CD4-positive, alpha-beta T cell (primary cell): ENCODE measurements around the gene PLEKHM2. TPM values are rescaled to one million over a fixed set of nuclear protein-coding genes. Genes with fewer than 3 reads are reported as not detected.

Experiments used
- ATAC-seq: fragments of 200-7000 bp; cut with Tn5 transposase; one replicate; pipeline ENCODE4 v1.10.0; 2022; ENCODE audit warnings: mild to moderate bottlenecking; ENCODE audit not compliant: poor library complexity
- CTCF ChIA-PET: fragments of 350-600 bp; sonication (Branson Sonifier 250); formaldehyde crosslinking; loops from one replicate; lab custom pipeline; 2021; ENCODE audit warnings: antibody characterized with exemption, inconsistent platforms; lab: Charles Lee
- POLR2A ChIA-PET: fragments of 350-600 bp; sonication (Branson Sonifier 250); formaldehyde crosslinking; loops from one replicate; lab custom pipeline; 2021; ENCODE audit warnings: antibody characterized with exemption, inconsistent platforms; lab: Charles Lee
- DNase-seq, 14 experiments: peaks; one replicate each; pipeline ENCODE4 v3.0.0-alpha.2; 2013 to 2020; ENCODE audit warnings: mixed read lengths in 2 of 14
- H3K27ac ChIP-seq, 2 donors: one replicate each; pipeline versions ENCODE4 v1.5.1 to v1.7.0; 2013; ENCODE audit warnings: low read length in 2 of 2, low read depth in 1 of 2, mild to moderate bottlenecking in 1 of 2
- H3K27me3 ChIP-seq, 2 experiments: 1 replicate in 1 of 2; 2 replicates in 1 of 2; pipeline versions ENCODE4 v1.6.1 to v1.7.0; 2013; ENCODE audit warnings: low read length in 2 of 2, control low read depth in 1 of 2, mild to moderate bottlenecking in 1 of 2, moderate library complexity in 1 of 2; ENCODE audit not compliant: insufficient read depth in 2 of 2, control insufficient read depth in 1 of 2
- H3K36me3 ChIP-seq: one replicate; pipeline ENCODE4 v1.6.1; 2013; ENCODE audit warnings: low read length, control low read depth; ENCODE audit not compliant: insufficient read depth
- H3K4me1 ChIP-seq: one replicate; pipeline ENCODE4 v1.6.1; 2013; ENCODE audit warnings: low read length, control low read depth; ENCODE audit not compliant: insufficient read depth
- H3K4me3 ChIP-seq: one replicate; pipeline ENCODE4 v1.5.1; 2013; ENCODE audit warnings: mild to moderate bottlenecking, low read length, moderate library complexity
- H3K9me3 ChIP-seq, 2 experiments: 1 replicate in 1 of 2; 2 replicates in 1 of 2; pipeline versions ENCODE4 v1.6.1 to v1.7.0; 2013; ENCODE audit warnings: low read length in 2 of 2, mild to moderate bottlenecking in 2 of 2, control low read depth in 1 of 2, moderate library complexity in 1 of 2; ENCODE audit not compliant: control insufficient read depth in 1 of 2, insufficient read depth in 1 of 2
- H3K27ac Mint-ChIP-seq: one replicate; pipeline ENCODE4 v1.8.0; 2020; ENCODE audit warnings: mixed read lengths
- H3K27me3 Mint-ChIP-seq: one replicate; pipeline ENCODE4 v1.8.0; 2021; ENCODE audit warnings: mixed read lengths
- H3K36me3 Mint-ChIP-seq: one replicate; pipeline ENCODE4 v1.8.0; 2021; ENCODE audit warnings: low read depth, mixed read lengths
- H3K4me1 Mint-ChIP-seq: one replicate; pipeline ENCODE4 v1.8.0; 2021; ENCODE audit warnings: low read depth, mixed read lengths
- H3K4me3 Mint-ChIP-seq: one replicate; pipeline ENCODE4 v1.8.0; 2020; ENCODE audit warnings: mild to moderate bottlenecking, mixed read lengths
- H3K9me3 Mint-ChIP-seq: one replicate; pipeline ENCODE4 v1.8.0; 2020; ENCODE audit warnings: mixed read lengths
- intact Hi-C, 2 experiments: fragments of 100-400 bp; cut with DNase I in 1 of 2; cut with micrococcal nuclease in 1 of 2; formaldehyde crosslinking; loops; one replicate each; pipeline versions ENCODE4 v1.15.1 to v1.9.0; 2023 to 2025; cut with DNase I, micrococcal nuclease
- total RNA-seq, 174 experiments: library from RNA in 2 of 174; stranded (reverse) in 2 of 174; gene quantifications; one replicate each; pipeline ENCODE4 v1.2.3 and lab custom pipeline; 2021 to 2026
- TF ChIP-seq, protein P1 (sequence below): fragments of 200-600 bp; IDR thresholded peaks from one replicate; pipeline ENCODE4 v1.8.0; 2022; ENCODE audit warnings: antibody characterized with exemption, mild to moderate bottlenecking

The PLEKHM2 gene
- total RNA-seq, 2 experiments from 2014 or later = 77.5 to 82.0 TPM

DNA sequence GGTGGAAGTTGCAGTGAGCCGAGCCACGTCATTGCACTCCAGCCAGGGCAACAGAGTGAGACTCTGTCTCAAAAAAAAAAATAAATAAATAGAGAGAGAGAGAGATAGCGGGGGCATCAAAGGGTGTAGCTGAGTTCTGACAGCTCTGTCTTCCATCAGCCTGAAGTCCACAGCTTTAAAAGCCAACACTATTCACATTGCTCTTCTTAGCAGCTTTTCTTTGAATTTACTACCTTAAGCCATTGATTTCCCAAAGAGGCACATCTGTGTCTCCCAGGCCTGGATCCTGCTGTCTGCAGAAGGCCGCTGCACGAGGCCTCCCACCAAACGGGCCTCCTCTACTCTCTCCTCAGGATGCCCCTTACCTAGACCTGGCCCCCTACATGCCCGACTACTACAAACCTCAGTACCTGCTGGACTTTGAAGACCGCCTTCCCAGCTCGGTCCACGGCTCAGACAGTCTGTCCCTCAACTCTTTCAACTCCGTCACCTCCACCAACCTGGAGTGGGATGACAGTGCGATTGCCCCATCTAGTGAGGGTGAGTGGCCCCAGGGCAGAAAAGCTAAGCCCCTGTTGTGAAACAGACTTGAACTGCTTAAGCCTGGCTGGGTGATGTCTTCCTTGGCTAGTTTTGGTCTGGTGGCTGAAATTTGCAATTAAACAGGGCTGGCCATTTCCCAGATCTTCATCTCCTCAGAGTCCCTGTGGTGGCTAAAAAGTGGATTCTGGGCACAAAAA, 35.4 kb downstream of the PLEKHM2 start:
- Mint-ChIP-seq H3K36me3 (peaks cover 68% of the 10 kb centered on the region), H3K4me3 (no peak overlapping the region), H3K4me1 (no peaks in the 10 kb centered on the region), H3K27ac (no peak overlapping the region), H3K9me3 (no peaks in the 10 kb centered on the region), H3K27me3 (no peaks in the 10 kb centered on the region)
- ChIA-PET CTCF (no interaction called here), POLR2A (no interaction called here)
- ATAC-seq (no peak), DNase-seq (peak in 1 of 14 experiments; percentile 18)
- Histone ChIP-seq H3K4me1 (no peaks in the 10 kb centered on the region), H3K4me3 (no peak overlapping the region), H3K27ac (no peak overlapping the region), H3K9me3 (no peaks in the 10 kb centered on the region), H3K27me3 (no peaks in the 10 kb centered on the region), H3K36me3 (peaks cover 71% of the 10 kb centered on the region)
- intact Hi-C loops = no loop called here
- TF ChIP-seq, protein P1, sequence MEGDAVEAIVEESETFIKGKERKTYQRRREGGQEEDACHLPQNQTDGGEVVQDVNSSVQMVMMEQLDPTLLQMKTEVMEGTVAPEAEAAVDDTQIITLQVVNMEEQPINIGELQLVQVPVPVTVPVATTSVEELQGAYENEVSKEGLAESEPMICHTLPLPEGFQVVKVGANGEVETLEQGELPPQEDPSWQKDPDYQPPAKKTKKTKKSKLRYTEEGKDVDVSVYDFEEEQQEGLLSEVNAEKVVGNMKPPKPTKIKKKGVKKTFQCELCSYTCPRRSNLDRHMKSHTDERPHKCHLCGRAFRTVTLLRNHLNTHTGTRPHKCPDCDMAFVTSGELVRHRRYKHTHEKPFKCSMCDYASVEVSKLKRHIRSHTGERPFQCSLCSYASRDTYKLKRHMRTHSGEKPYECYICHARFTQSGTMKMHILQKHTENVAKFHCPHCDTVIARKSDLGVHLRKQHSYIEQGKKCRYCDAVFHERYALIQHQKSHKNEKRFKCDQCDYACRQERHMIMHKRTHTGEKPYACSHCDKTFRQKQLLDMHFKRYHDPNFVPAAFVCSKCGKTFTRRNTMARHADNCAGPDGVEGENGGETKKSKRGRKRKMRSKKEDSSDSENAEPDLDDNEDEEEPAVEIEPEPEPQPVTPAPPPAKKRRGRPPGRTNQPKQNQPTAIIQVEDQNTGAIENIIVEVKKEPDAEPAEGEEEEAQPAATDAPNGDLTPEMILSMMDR = no peak

DNA sequence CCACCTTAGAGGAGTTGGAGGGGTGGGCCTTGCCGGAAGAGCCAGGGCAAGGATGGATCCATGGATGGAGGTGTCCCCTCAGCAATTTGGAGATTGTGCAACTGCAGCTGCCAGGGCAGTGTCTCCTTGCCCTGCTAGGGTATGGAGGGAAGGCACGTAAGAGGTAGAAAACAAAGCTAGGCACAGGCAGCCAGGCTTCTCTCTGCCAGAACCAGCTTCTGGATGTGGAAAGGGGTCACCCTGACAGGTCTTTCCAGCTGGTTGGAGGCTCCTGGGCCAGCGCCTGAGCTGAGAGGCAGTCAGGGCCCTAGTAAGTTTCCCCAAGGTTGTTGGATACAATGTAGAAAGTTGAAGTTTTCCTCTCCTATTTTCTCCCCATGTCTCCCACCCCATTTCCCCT, 36.7 kb downstream of the PLEKHM2 start:
- Histone ChIP-seq H3K4me1 (no peaks in the 10 kb centered on the region), H3K27ac (no peak overlapping the region), H3K9me3 (no peaks in the 10 kb centered on the region), H3K4me3 (no peak overlapping the region), H3K36me3 (peaks cover 81% of the 10 kb centered on the region), H3K27me3 (no peaks in the 10 kb centered on the region)
- Mint-ChIP-seq H3K27me3 (no peaks in the 10 kb centered on the region), H3K36me3 (peaks cover 62% of the 10 kb centered on the region), H3K4me3 (no peak overlapping the region), H3K27ac (no peak overlapping the region), H3K9me3 (no peaks in the 10 kb centered on the region), H3K4me1 (no peaks in the 10 kb centered on the region)
- ChIA-PET POLR2A (no interaction called here), CTCF (no interaction called here)
- intact Hi-C loops = no loop called here
- DNase-seq (no peak), ATAC-seq (no peak)
- TF ChIP-seq, protein P1 = no peak

DNA sequence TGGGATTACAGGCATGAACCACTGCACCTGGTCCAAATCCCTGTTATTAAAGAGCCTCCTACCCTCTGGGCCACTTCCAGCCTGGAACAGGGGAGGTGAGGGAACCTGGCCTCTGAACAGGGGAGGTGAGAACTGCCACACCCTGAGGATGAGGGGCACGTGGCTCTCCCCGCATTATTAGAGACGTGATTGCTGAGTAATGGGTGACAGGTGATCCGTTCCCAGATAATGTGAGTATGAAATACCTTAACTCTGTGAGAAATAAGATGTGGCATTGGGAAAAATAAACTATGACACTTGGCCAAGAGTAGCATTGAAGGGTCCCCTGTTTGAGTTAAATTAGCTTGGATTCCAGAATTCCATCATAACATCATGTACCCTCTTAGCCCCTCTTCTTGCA, 38.3 kb downstream of the PLEKHM2 start:
- H3K36me3 ChIP-seq = peaks cover 81% of the 10 kb centered on the region
- CTCF ChIA-PET = no interaction called here
- H3K27ac Mint-ChIP-seq = no peak overlapping the region

More for the DNA sequence above, 38.3 kb downstream of the PLEKHM2 start:
- intact Hi-C loops = no loop called here
- TF ChIP-seq, protein P1 = no peak
- Histone ChIP-seq H3K4me3 (no peak overlapping the region), H3K9me3 (no peaks in the 10 kb centered on the region), H3K27ac (no peak overlapping the region), H3K4me1 (no peaks in the 10 kb centered on the region), H3K27me3 (no peaks in the 10 kb centered on the region)
- POLR2A ChIA-PET = no interaction called here
- no peaks in the 10 kb centered on the region for H3K4me1 Mint-ChIP-seq
- no peak overlapping the region for H3K4me3 Mint-ChIP-seq
- DNase-seq (no peak), ATAC-seq (no peak)
- no peaks in the 10 kb centered on the region for H3K27me3 Mint-ChIP-seq
- peaks cover 61% of the 10 kb centered on the region for H3K36me3 Mint-ChIP-seq
- no peaks in the 10 kb centered on the region for H3K9me3 Mint-ChIP-seq
